Esophagus squamous epithelium (tissue), 5 donors: ENCODE results near the gene TACSTD2. TPM values are rescaled to one million over a fixed set of nuclear protein-coding genes. Genes with fewer than 3 reads are reported as not detected.

ENCODE experiments used
- DNase-seq: peaks from one replicate; lab custom pipeline; 2025; lab: John Stamatoyannopoulos, UW
- H3K27ac ChIP-seq, 4 donors: fragments of 200-600 bp; sonication (generic); one replicate each; pipeline ENCODE4 v1.5.1; 2016 to 2019; ENCODE audit warnings: mild to moderate bottlenecking in 1 of 4
- H3K27me3 ChIP-seq, 4 donors: fragments of 200-600 bp; sonication (generic); 1 replicate in 3 of 4; 2 replicates in 1 of 4; pipeline versions ENCODE4 v1.5.1 to v1.6.0; 2017 to 2021; ENCODE audit warnings: antibody characterized with exemption in 1 of 4
- H3K36me3 ChIP-seq, 3 donors: fragments of 200-600 bp; sonication (generic); one replicate each; pipeline ENCODE4 v1.5.1; 2016 to 2019
- H3K4me1 ChIP-seq, 3 donors: fragments of 200-600 bp; sonication (generic); one replicate each; pipeline ENCODE4 v1.5.1; 2017 to 2019
- H3K4me3 ChIP-seq, 4 donors: fragments of 200-600 bp; sonication (generic); 1 replicate in 3 of 4; 2 replicates in 1 of 4; pipeline ENCODE4 v1.5.1; 2016 to 2019; ENCODE audit warnings: mild to moderate bottlenecking in 2 of 4, moderate library complexity in 1 of 4
- H3K9me3 ChIP-seq, 3 donors: fragments of 200-600 bp; sonication (generic); one replicate each; pipeline ENCODE4 v1.5.1; 2016 to 2019
- CTCF ChIP-seq, 6 experiments: fragments of 450-650 bp in 4 of 6; fragments of 200-600 bp in 2 of 6; sonication (generic) in 2 of 6; IDR thresholded peaks; one replicate each; pipeline ENCODE4 v1.5.1; 2016 to 2019; ENCODE audit warnings: antibody characterized with exemption in 6 of 6, mild to moderate bottlenecking in 4 of 6, moderate library complexity in 4 of 6
- POLR2A ChIP-seq, 4 donors: fragments of 450-650 bp; IDR thresholded peaks; one replicate each; pipeline ENCODE4 v1.6.1; 2017; ENCODE audit warnings: antibody characterized with exemption in 4 of 4, mild to moderate bottlenecking in 4 of 4, moderate library complexity in 3 of 4
- WGBS, 2 donors: methylation state at CpG; one replicate each; pipeline ENCODE4 v1.1.5; 2018; 5-methylcytosine and 5-hydroxymethylcytosine counted together
- intact Hi-C: fragments of 100-400 bp; cut with DNase I; formaldehyde crosslinking; loops from one replicate; pipeline ENCODE4 v1.15.0; 2022
- total RNA-seq, 4 donors: library from RNA; depleted of rRNA; stranded (reverse); fragments of >200 nt; gene quantifications; one replicate each; pipeline ENCODE4 v1.1.0, GENCODE V29; 2016
- donor health status: DM: yes; HTN: yes; CAD: no.

TACSTD2 gene
- total RNA-seq, 4 donors from 2014 or later: 565 to 1,522 (median 625) TPM

- 86 to 100% methylated on average over 1 of the region's 1 CpG for WGBS, 2 donors
- peaks cover 0 to 5% (median 0%) of the 10 kb centered on the region in 3 donors for H3K4me1 ChIP-seq
- DNase-seq: no peak
- peaks cover 0 to 38% (median 0%) of the 10 kb centered on the region in 3 donors for H3K36me3 ChIP-seq
- intact Hi-C loops: no loop called here
- no peaks in the 10 kb centered on the region for H3K27me3 ChIP-seq
- H3K4me3 ChIP-seq: no peak overlapping the region
- no peaks in the 10 kb centered on the region for H3K9me3 ChIP-seq
- TF ChIP-seq POLR2A (IDR thresholded peaks at IDR 0.05): no peak
- H3K27ac ChIP-seq: no peak overlapping the region
These were observed 47.8 kb downstream of the TACSTD2 start for GRCh38 chr1:58529284-58529683.

- Histone ChIP-seq H3K9me3 (no peaks in the 10 kb centered on the region), H3K27ac (no peak overlapping the region), H3K4me3 (no peak overlapping the region), H3K36me3 (peaks cover 0 to 46% (median 0%) of the 10 kb centered on the region in 3 donors), H3K4me1 (peaks cover 0 to 5% (median 0%) of the 10 kb centered on the region in 3 donors), H3K27me3 (no peaks in the 10 kb centered on the region)
- 73 to 81% methylated on average over 3 of the region's 3 CpGs for WGBS, 2 donors
- intact Hi-C loops: no loop called here
- TF ChIP-seq CTCF (IDR thresholded peaks at IDR 0.05): no peak
- TF ChIP-seq POLR2A (IDR thresholded peaks at IDR 0.05): no peak
- DNase-seq: no peak
These were observed 48.5 kb downstream of the TACSTD2 start for GRCh38 chr1:58528518-58528917.

Other genes with a start within 250 kb of the TACSTD2 start
- gene OMA1, start 30.5 kb downstream of the TACSTD2 start, total RNA-seq: 10 to 100 TPM; 24.1 to 41.4 (median 30.5) TPM
- 10 to 100 TPM in 3 of 4 donors, 1 to 10 TPM in 1; 7.0 to 42.0 (median 21.6) TPM for gene MYSM1, start 122.8 kb upstream of the TACSTD2 start, total RNA-seq
- gene JUN, start 206.8 kb upstream of the TACSTD2 start, total RNA-seq: 100 to 1,000 TPM in 1 of 4 donors, 10 to 100 TPM in 3; 48.5 to 128 (median 66.1) TPM